Measurements from ENCODE around the gene SLCO2A1. TPM values are rescaled to one million over a fixed set of nuclear protein-coding genes. Genes with fewer than 3 reads are reported as not detected.

The SLCO2A1 gene
- total and polyA plus RNA-seq, 3 donors from 2014 or later: 2.2 to 5.3 (median 2.5) TPM

DNA sequence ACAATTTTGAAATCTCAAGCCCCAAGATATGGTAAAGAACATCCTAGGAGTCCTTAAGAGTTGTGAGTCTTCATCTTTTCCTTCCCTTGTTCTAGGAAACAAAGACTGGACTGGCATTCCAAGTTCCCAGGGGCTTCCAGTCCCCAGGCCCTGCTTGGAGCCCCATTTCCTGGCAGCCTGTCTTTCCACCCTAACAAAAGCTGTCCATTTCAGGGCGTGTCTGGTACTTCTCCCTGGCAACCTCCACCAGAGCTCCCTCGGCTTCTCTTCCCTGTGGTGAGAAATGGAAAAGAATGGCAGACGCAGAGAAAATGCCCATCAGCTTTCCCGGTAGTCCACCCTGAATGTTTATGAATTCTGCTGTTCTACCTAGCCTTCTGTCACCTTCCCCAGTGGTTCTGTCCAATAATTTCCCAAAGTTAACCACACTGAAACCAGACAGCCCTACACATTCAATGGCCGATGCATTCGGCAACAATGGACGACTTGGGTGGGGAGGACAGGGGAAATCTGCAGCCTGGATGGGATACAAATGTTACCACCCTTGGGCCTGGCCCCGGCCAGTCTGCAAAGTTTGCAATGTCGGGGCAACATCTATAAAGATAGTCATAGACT lies 140.9 kb downstream of the SLCO2A1 start:
- Histone ChIP-seq H3K36me3 (ENCODE audit: low read depth, missing control alignments) (no peaks in the 10 kb centered on the region), H3K9me3 (no peaks in the 10 kb centered on the region), H3K27me3 (no peaks in the 10 kb centered on the region), H3K27ac (no peak overlapping the region), H3K4me3 (no peak overlapping the region), H3K4me1 (no peaks in the 10 kb centered on the region)
- TF ChIP-seq POLR2A (IDR thresholded peaks at IDR 0.05): no peak
- TF ChIP-seq, protein P1, sequence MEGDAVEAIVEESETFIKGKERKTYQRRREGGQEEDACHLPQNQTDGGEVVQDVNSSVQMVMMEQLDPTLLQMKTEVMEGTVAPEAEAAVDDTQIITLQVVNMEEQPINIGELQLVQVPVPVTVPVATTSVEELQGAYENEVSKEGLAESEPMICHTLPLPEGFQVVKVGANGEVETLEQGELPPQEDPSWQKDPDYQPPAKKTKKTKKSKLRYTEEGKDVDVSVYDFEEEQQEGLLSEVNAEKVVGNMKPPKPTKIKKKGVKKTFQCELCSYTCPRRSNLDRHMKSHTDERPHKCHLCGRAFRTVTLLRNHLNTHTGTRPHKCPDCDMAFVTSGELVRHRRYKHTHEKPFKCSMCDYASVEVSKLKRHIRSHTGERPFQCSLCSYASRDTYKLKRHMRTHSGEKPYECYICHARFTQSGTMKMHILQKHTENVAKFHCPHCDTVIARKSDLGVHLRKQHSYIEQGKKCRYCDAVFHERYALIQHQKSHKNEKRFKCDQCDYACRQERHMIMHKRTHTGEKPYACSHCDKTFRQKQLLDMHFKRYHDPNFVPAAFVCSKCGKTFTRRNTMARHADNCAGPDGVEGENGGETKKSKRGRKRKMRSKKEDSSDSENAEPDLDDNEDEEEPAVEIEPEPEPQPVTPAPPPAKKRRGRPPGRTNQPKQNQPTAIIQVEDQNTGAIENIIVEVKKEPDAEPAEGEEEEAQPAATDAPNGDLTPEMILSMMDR (IDR thresholded peaks at IDR 0.05): no peak
- 93 to 94% methylated on average over 9 of the region's 9 CpGs for WGBS, 2 donors
- no peak for DNase-seq
- intact Hi-C loops (cut with DNase I; ENCODE audit: low total_unique reads): no loop called here

- no peaks in the 10 kb centered on the region for H3K9me3 ChIP-seq
- intact Hi-C loops (cut with DNase I; ENCODE audit: low total_unique reads): no loop called here
- TF ChIP-seq POLR2A (IDR thresholded peaks at IDR 0.05): no peak
- TF ChIP-seq, protein P1 (IDR thresholded peaks at IDR 0.05): no peak
- no peak overlapping the region for H3K27ac ChIP-seq
- peaks cover 6% of the 10 kb centered on the region for H3K4me1 ChIP-seq
- 68 to 69% methylated on average over 3 to 8 of the region's 8 CpGs for WGBS, 2 donors
- H3K27me3 ChIP-seq: no peaks in the 10 kb centered on the region
- H3K4me3 ChIP-seq: no peak overlapping the region
- no peak for DNase-seq
- H3K36me3 ChIP-seq (ENCODE audit: low read depth, missing control alignments): no peaks in the 10 kb centered on the region
These were observed 141.7 kb downstream of the SLCO2A1 start for GRCh38 chr3:133887803-133888703.

GRCh38 chr3:133887074-133887802 lies 142.5 kb downstream of the SLCO2A1 start:
- Histone ChIP-seq H3K4me3 (no peak overlapping the region), H3K9me3 (no peaks in the 10 kb centered on the region), H3K4me1 (peaks cover 6% of the 10 kb centered on the region), H3K36me3 (ENCODE audit: low read depth, missing control alignments) (no peaks in the 10 kb centered on the region), H3K27me3 (no peaks in the 10 kb centered on the region), H3K27ac (no peak overlapping the region)
- intact Hi-C loops (cut with DNase I; ENCODE audit: low total_unique reads): no loop called here
- no peak for DNase-seq
- TF ChIP-seq, protein P1 (IDR thresholded peaks at IDR 0.05): no peak
- no peak for TF ChIP-seq POLR2A (IDR thresholded peaks at IDR 0.05)
- 88 to 100% methylated on average over 2 to 4 of the region's 4 CpGs for WGBS, 2 donors

DNA sequence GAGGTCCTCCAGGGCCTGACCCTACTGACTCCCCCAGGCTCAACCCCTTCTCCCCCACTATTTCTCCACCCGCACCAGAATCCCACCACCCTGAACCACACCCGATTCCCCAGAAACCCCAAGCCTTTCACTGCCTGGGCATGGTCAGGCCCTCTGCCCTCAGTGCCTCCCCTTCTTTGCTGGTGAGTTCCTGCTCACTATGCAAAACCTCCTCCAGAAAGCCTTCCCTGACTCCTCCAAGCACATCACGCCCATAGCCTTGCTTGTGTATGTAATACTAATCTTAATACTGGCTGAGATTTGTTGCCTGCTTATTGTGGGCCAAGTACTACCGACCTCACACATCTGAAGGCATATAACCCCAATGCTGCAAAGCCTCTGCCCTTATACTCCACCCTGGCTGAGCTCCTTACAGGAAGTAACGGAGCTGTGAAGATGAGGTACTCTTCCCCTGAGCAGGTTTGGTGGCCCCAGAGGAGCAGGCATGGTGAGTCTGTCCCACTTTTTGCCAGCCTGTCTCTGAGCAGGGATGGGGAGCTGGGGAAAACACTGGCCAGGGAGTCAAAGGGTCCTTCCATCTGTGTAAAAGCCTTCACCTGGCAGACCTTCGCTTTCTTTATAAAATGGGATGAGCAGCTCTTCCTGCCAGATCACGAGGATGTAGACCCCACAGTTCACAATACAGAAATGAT lies 143.5 kb downstream of the SLCO2A1 start:
- Histone ChIP-seq H3K9me3 (no peaks in the 10 kb centered on the region), H3K4me3 (no peak overlapping the region), H3K36me3 (ENCODE audit: low read depth, missing control alignments) (no peaks in the 10 kb centered on the region), H3K27me3 (no peaks in the 10 kb centered on the region), H3K4me1 (peaks cover 6% of the 10 kb centered on the region), H3K27ac (no peak overlapping the region)
- WGBS, 2 donors: 87 to 89% methylated on average over 6 to 7 of the region's 7 CpGs
- intact Hi-C loops (cut with DNase I; ENCODE audit: low total_unique reads): no loop called here
- TF ChIP-seq, protein P1 (IDR thresholded peaks at IDR 0.05): no peak
- TF ChIP-seq POLR2A (IDR thresholded peaks at IDR 0.05): no peak
- DNase-seq: no peak

All from testis (tissue), 3 donors.